ENCODE measurements around the gene HOXB6. TPM values are rescaled to one million over a fixed set of nuclear protein-coding genes. Genes with fewer than 3 reads are reported as not detected.

HOXB6 gene
- total RNA-seq, 2 donors from 2014 or later: not detected

- Mint-ChIP-seq H3K36me3 (ENCODE audit: low read depth) (no peaks in the 10 kb centered on the region), H3K4me3 (no peak overlapping the region), H3K27me3 (ENCODE audit: insufficient read depth) (peaks cover 99% of the 10 kb centered on the region), H3K4me1 (peaks cover 9% of the 10 kb centered on the region), H3K27ac (no peak overlapping the region), H3K9me3 (peaks cover 2% of the 10 kb centered on the region)
- Histone ChIP-seq H3K9ac (ENCODE audit: extremely low read depth, low read length, poor library complexity, severe bottlenecking) (no peak overlapping the region), H3K4me3 (ENCODE audit: low read length) (no peak overlapping the region), H3K27me3 (ENCODE audit: control insufficient read depth, insufficient read depth, low read length, poor library complexity, severe bottlenecking) (peaks cover 100% of the 10 kb centered on the region), H3K4me1 (ENCODE audit: control insufficient read depth, insufficient read depth, low read length) (peaks cover 2% of the 10 kb centered on the region), H3K27ac (ENCODE audit: low read depth, low read length) (no peak overlapping the region), H3K36me3 (ENCODE audit: control insufficient read depth, insufficient read depth, low read length) (no peaks in the 10 kb centered on the region), H3K9me3 (ENCODE audit: control insufficient read depth, low read length) (peaks cover 4% of the 10 kb centered on the region)
- WGBS, 2 experiments (ENCODE audit: insufficient coverage in 1 of 2, insufficient read length in 1 of 2): 3% methylated on average over 17 to 54 of the region's 55 CpGs
- peak; percentile 85 for DNase-seq
- TF ChIP-seq CTCF (conservative IDR thresholded peaks at IDR 0.05): no peak
Measured at GRCh38 chr17:48613862-48614694, 9.3 kb upstream of the HOXB6 start.

GRCh38 chr17:48612854-48613691 is 8.3 kb upstream of the HOXB6 start:
- Histone ChIP-seq H3K4me3 (ENCODE audit: low read length) (no peak overlapping the region), H3K9me3 (ENCODE audit: control insufficient read depth, low read length) (peaks cover 4% of the 10 kb centered on the region), H3K9ac (ENCODE audit: extremely low read depth, low read length, poor library complexity, severe bottlenecking) (no peak overlapping the region), H3K27me3 (ENCODE audit: control insufficient read depth, insufficient read depth, low read length, poor library complexity, severe bottlenecking) (peaks cover 100% of the 10 kb centered on the region), H3K27ac (ENCODE audit: low read depth, low read length) (peak overlapping the region; percentile 41), H3K4me1 (ENCODE audit: control insufficient read depth, insufficient read depth, low read length) (no peaks in the 10 kb centered on the region), H3K36me3 (ENCODE audit: control insufficient read depth, insufficient read depth, low read length) (no peaks in the 10 kb centered on the region)
- WGBS, 2 experiments (ENCODE audit: insufficient coverage in 1 of 2, insufficient read length in 1 of 2): 1 to 2% methylated on average over 19 to 62 of the region's 67 CpGs
- Mint-ChIP-seq H3K9me3 (peaks cover 2% of the 10 kb centered on the region), H3K4me3 (peak overlapping the region; percentile 5), H3K27ac (no peak overlapping the region), H3K36me3 (ENCODE audit: low read depth) (no peaks in the 10 kb centered on the region), H3K4me1 (peaks cover 7% of the 10 kb centered on the region), H3K27me3 (ENCODE audit: insufficient read depth) (peaks cover 99% of the 10 kb centered on the region)
- TF ChIP-seq CTCF (conservative IDR thresholded peaks at IDR 0.05): peak; percentile 26
- DNase-seq: peak; percentile 90

GRCh38 chr17:48612456-48612853 is 7.7 kb upstream of the HOXB6 start:
- Histone ChIP-seq H3K27ac (ENCODE audit: low read depth, low read length) (no peak overlapping the region), H3K36me3 (ENCODE audit: control insufficient read depth, insufficient read depth, low read length) (no peaks in the 10 kb centered on the region), H3K27me3 (ENCODE audit: control insufficient read depth, insufficient read depth, low read length, poor library complexity, severe bottlenecking) (peaks cover 100% of the 10 kb centered on the region), H3K4me3 (ENCODE audit: low read length) (no peak overlapping the region), H3K4me1 (ENCODE audit: control insufficient read depth, insufficient read depth, low read length) (no peaks in the 10 kb centered on the region), H3K9me3 (ENCODE audit: control insufficient read depth, low read length) (peaks cover 4% of the 10 kb centered on the region), H3K9ac (ENCODE audit: extremely low read depth, low read length, poor library complexity, severe bottlenecking) (no peak overlapping the region)
- TF ChIP-seq CTCF (conservative IDR thresholded peaks at IDR 0.05): no peak
- peaks cover 7% of the 10 kb centered on the region for H3K4me1 Mint-ChIP-seq
- WGBS, 2 experiments (ENCODE audit: insufficient coverage in 1 of 2, insufficient read length in 1 of 2): 2 to 4% methylated on average over 12 to 15 of the region's 15 CpGs
- no peak for DNase-seq
- no peak overlapping the region for H3K27ac Mint-ChIP-seq
- H3K4me3 Mint-ChIP-seq: no peak overlapping the region
- H3K27me3 Mint-ChIP-seq (ENCODE audit: insufficient read depth): peaks cover 99% of the 10 kb centered on the region
- no peaks in the 10 kb centered on the region for H3K36me3 Mint-ChIP-seq (ENCODE audit: low read depth)
- H3K9me3 Mint-ChIP-seq: peaks cover 2% of the 10 kb centered on the region

All from endodermal cell (in vitro differentiated cells).